NCI-H345 treated with DMSO at 0.1 percent for 48 hours (cell line): ENCODE data around the gene PCBP3.
"Not testable (repeated sequence)": the region's sequence is repeated elsewhere in the genome, so short reads cannot be mapped to it uniquely, and the experiment has no call there.

Experiments
- DNase-seq: peaks from one replicate; lab custom pipeline; 2025; ENCODE audit not compliant: unreplicated experiment; lab: John Stamatoyannopoulos, UW

The PCBP3 gene

GRCh38 chr21:45870421-45870820, 226.9 kb downstream of the PCBP3 start:
- DNase-seq, result no peak

GRCh38 chr21:45870851-45871615, 227.5 kb downstream of the PCBP3 start:
- no peak for DNase-seq

DNA sequence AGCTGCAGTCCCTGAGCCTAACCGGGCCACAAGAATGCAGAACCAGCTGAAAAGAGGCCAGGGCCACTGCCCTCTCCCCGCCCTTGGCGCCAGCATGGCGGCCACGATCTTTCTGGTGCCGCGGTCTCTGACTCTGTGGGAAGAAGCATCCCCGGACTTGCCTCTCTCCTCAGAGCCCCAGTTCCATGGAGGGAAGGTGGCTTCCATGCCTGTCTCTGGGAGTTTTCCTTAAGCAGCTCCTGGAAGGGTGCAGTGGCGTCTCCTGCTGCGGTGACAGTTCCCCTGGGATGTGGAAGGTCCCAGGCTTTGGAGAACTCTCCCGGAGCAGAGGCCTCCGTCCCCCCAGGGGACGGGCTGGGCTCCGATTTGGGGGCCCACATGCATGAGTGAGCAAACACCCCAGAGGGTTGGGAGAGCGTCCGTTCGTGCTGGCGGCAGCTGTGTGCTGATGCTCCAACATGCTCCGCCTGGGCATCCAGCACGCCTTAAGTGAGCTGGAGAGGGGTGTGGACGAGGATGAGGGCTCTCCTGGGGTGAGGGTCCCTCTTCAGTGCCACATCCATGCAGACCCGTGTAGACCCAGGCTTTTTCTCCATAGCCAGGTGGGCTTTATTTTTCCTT, 228.2 kb downstream of the PCBP3 start:
- DNase-seq, result no peak

GRCh38 chr21:45872471-45872870, 228.9 kb downstream of the PCBP3 start:
- no peak for DNase-seq

- no peak for DNase-seq
Observed at GRCh38 chr21:45872902-45873301, 229.4 kb downstream of the PCBP3 start.

DNA sequence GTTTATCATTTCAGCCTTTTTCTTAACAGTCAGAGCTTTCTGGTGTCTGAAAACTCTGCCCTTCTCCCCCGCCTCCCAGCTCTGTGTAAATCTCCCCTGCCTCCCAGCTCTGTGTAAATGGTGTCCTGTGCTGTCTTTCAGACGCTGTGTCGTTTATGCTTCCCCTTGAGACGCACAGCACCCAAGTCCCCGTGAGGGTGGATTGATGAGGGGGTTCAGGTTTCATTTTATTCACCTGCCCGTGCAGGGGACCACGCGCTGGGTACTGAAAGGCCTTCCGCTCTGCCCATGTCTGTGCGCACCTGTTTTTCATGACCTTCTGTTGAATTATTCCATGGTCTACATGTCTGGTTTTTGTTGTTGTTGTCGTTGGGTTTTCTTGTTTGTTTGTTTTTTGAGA, 229.9 kb downstream of the PCBP3 start:
- no peak for DNase-seq

- no peak for DNase-seq
Observed at GRCh38 chr21:45873866-45874265, 230.3 kb downstream of the PCBP3 start.

- DNase-seq, result no peak
Observed at GRCh38 chr21:45874716-45875415, 231.3 kb downstream of the PCBP3 start.

DNA sequence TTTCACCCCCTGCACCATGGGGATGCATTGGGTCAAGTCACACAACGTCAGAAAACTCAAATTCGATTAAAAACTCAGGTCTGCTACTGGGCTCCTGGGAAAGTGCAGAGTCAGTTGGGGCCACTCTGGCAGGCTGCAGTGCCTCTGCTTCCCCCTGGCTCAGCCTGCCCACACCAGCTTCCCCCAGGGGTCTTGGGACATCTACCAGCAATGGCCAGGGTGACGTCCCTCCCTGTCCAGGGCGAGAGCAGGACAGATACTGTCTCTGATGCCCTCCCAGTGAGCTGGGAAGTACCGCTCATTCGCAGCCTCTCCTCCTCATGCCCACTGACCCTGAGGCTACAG, 231.9 kb downstream of the PCBP3 start:
- no peak for DNase-seq

DNA sequence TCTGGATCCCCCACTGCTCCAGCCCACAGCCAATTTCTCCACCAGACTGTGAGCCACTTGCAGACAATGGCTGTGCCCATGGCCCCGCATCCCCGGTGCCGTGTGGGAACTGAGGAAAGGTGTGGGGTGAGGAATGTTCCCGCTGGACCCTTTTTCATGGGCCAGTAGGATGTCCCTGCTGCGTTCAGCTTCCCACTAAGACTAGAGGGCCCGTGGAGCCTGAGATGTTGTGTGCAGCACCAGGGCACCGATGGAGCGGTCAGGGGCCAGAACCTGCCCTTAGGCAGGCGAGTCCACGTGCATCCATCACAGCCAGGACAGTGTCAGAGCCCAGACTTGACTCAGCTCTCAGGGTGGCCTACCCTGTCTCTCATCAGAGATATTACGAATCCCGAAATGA, 232.4 kb downstream of the PCBP3 start:
- no peak for DNase-seq

DNA sequence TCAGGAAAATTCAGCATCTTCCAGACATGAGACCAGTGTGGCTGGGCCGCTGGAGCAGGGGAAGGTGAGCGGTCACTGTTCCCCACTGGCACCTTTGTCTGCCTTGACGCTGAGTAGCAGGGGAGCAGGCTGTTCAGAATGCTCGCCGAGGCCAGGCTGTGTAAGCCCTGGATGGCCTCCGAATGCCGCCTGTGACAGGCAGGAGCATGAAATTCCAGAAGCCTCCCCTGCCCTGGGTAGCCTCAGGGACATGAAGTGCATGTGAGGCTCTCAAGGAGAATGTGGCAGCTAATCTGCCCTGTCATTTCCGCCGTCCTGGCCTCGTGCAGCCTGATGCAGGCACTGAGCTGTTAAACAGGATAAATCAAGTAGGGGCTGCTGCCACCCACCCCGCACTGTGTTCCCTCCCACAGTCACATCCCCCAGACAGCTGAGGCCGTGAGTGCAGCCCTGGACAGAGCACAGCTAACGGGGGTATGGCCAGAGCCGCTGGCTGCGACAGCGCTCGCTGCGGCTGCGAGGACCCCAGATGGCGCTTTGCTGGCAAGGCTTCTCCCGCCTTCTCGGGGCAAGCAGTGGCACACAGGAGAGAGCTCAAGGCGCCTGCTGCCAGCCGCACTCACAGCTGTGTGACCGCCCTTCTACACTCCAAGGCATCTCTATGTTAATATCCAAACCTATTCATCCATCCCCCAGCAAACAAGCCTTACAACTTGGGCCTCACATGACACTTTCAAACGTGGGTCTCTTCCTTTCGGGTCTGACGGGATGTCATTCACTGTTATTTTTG, 233.1 kb downstream of the PCBP3 start:
- DNase-seq, result no peak

DNA sequence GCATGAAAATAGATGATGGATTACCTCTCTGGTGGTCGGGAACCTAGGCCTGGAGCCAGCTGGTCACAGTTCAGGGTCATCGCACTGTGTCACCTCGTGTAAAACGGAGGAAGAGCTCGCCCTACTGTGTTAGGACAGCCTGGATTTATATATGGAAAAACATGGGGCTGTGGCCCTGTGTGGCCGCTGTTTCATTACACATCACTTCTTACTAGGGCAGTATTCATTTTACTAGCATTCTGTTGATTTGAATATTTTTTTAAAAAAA, 233.6 kb downstream of the PCBP3 start:
- no peak for DNase-seq

DNA sequence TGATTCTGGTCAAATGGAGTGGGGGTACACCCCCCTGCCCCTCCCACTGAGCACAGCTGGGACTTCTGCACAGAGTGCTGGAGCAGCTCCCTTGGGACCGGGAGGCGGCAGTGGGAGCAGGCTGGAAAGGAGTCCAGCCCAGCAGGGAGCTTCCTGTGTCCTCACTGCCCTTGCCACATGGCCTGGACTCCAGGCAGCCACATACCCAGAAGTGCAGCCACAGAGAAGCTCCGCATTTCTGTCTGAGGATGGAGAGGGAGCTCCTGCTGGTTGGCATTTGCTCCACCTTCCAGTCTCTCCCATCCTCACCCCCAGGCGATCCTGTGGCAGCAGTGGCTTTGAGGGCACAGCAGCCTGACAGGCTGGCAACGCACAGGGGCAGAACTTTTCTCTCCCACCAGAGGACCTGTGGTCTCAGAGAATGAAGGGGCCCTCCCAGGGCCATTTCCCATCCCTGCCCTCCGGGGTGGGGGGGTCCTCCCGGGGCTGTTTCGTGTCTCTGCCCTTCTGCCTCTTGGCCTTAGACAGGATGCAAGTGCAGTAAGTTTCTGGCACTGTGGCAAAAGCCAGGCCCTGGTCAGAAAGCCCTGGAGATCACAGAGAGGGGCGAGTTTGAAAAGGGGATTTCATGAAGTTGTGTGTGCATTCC, 234.4 kb downstream of the PCBP3 start:
- no peak for DNase-seq

GRCh38 chr21:45880097-45881068, 236.9 kb downstream of the PCBP3 start:
- DNase-seq, result peak; percentile 17

GRCh38 chr21:45882645-45883044, 239.1 kb downstream of the PCBP3 start:
- no peak for DNase-seq

DNA sequence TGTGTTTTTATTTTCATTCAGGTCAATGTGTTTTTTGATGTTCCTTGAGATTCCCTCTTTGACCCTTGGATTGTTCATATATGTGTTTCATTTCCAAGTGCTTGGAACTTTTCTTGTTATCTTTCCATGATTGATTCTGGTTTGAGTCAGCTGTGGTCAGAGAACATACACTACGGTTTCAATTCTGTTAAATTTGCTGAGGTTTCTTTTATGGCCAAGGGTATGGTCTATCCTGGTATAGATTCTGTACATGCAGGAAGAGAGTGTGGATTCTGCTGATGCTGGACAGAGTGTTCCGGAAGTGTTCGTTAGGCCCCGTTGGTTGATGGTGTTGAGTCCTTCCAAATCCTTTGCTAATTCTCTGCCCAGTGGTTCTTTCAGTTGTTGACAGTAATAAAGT, 239.6 kb downstream of the PCBP3 start:
- no peak for DNase-seq

DNA sequence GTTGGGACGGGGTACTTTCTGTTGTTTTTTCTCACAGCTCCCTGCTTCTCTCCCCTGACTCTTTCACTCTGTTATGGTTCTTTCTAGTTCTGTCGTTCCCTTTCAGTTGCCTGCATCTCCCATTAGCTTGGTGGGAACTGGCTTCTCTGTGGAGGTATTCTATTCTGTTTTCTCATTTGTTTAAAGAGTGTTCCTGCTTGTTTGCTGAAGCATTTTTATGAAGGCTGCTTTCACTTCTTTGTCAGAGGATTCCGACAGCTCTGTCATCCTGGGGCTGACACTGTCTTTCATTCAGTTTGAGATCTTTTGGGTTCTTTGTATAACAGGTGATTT, 242.0 kb downstream of the PCBP3 start:
- DNase-seq, result no peak

GRCh38 chr21:45885930-45886601, 242.5 kb downstream of the PCBP3 start:
- DNase-seq, result not testable (repeated sequence)

GRCh38 chr21:45886610-45887026, 243.1 kb downstream of the PCBP3 start:
- no peak for DNase-seq
